ENCODE results near the gene HOXC11.

The HOXC11 gene

GRCh38 chr12:53975064-53975471 lies 2.1 kb downstream of the HOXC11 start:
- no peak for DNase-seq

- no peak for DNase-seq
Observed at GRCh38 chr12:53975479-53976152, 2.7 kb downstream of the HOXC11 start.

DNA sequence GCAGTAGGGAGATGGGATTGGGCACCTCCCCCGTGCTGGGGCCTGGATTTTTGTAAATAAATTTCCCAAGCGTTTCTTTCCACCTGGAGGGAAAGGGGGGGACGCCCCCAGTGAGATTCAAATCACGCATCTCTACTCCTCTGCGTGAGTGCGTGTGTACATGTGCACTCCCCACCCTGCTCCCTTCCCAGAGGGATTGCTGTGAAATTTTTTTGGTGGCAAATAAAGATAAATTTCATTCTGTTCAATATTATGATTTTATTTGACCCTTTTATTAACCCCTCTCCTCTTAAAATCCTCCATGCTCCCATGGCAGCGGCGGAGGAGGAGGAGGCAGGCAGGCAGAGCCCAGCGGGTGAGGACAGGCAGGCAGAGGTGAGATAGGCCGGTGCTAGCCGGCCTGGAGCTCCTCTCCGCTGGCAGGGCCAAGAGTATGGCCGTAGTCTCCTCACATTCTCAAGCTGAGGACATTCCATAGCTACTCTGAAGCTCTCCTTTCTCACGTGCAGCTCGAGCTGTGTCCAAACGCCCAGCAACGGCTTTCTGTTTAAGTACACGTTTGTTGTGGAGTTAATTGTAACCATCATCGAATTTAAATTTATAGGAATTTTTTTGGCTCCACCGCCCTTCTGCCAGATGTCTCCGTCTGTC lies 3.4 kb downstream of the HOXC11 start:
- DNase-seq: no peak

- DNase-seq: no peak
Observed at GRCh38 chr12:53976823-53977595, 4.1 kb downstream of the HOXC11 start.

DNA sequence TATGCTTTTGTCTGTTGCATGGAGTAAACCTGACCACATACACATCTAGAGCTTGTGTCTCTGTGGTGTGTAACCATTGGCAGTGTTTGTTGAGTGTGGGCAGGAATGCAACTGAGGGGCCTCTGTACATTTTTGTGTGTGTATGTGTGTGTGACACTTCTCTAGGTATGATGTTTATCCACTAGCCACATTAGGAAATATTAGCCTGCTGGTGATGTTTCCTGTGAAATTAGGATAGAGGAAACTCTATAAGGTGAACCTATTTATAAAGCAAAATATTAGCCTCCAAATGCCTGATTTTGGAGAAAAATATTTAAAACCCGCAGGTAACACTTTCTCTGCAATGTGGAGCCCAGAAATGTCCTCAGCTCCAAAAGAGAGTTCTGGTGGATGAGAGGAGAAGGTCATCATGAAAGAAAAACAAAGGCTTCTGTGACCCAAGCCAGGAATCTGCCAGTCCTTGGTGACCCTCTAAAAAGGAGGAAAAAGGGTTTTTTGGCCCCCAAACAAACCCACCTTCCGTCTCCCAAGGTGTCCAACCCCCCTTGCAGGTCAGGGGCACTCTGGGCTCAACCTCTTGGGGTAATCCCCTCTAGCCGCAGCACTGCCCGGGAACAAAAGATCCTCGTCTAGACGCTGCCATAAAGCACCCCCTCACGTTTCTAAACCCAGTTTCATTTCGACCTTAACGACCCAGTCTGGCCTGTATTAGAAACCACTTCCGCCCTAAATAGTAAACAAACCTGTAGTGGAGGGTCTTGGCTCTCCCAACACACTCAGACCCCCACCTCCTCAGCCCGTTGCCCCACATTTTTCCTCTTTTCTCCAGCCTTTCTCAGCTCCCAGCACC lies 4.9 kb downstream of the HOXC11 start:
- DNase-seq: no peak

DNA sequence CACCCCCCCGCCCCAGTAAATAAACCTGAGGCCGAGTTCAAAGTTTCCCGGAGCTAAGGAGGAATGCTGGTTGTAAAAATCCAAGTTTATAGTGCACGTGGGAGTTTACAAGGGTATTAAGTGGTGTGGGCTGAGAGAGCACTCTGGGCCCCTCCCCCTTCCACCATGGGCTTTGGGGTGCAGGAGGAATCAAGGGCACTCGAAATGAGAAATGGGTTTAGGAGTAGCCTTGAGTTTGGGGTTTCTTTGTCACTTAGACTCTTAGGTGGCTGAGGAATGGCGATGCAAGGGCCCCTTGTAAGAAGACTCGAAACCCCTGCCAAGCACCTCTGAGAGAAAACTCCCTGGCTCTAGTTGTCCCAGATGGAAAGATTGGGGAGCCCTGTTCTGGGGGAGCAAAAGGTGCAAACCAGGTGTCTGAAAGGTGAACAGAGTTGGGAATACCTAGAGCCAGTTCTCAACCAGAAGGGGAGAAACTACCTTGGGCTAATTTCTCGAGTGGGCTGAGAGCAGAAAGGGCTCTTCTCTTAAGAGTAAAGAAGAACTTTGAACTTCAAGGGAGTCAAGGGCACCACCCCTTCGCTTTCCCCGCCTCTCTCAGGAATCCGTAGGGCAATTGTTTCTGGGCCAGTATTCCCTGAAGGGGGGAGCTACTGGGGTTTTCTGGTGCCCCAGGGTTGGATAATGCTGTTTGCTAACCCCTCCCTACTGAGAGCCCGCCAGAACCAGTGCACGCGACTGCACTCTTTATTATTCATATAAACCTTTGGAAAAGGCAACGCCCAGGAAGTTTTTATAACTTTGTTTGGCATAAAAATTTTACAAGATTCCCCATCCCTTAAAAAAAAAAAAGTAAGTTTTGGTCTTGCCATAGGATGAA lies 5.8 kb downstream of the HOXC11 start:
- DNase-seq: no peak

DNA sequence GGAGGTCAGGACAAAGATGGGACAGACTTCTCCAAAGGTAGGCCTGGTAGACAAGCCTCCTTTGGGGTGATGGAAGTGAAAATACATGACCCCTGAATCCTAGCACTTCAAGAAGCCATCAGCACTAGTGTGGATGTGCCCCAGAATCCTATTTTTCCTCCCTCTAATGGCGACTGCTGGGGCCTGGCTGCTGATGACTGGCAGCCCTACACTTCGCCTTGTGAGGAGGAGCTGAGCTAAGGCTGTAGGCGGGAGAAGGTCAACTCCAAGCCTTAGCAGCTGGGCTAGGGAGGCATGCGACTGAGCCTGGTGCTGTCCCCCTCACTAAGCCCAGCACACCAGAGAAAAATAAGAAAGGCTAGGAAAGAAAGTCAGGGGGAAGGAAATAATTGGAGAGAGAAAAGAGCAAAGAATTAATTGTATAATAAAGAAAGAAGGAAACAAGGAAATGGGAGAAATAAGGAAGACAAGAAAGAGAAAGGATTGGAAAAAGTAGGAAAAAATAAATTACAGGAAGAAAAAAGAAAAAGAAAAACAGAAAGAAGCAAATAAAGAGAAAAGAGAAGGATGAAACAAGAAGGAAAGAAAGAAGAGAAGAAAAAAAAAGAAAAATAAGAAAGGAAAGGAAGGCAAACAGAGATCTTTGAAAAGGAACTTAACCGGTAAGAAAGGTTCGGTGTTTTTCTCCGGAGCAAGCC lies 7.3 kb downstream of the HOXC11 start:
- no peak for DNase-seq

- no peak for DNase-seq
Observed at GRCh38 chr12:53980802-53981496, 8.0 kb downstream of the HOXC11 start.

- no peak for DNase-seq
Observed at GRCh38 chr12:53981634-53982565, 9.0 kb downstream of the HOXC11 start.

DNA sequence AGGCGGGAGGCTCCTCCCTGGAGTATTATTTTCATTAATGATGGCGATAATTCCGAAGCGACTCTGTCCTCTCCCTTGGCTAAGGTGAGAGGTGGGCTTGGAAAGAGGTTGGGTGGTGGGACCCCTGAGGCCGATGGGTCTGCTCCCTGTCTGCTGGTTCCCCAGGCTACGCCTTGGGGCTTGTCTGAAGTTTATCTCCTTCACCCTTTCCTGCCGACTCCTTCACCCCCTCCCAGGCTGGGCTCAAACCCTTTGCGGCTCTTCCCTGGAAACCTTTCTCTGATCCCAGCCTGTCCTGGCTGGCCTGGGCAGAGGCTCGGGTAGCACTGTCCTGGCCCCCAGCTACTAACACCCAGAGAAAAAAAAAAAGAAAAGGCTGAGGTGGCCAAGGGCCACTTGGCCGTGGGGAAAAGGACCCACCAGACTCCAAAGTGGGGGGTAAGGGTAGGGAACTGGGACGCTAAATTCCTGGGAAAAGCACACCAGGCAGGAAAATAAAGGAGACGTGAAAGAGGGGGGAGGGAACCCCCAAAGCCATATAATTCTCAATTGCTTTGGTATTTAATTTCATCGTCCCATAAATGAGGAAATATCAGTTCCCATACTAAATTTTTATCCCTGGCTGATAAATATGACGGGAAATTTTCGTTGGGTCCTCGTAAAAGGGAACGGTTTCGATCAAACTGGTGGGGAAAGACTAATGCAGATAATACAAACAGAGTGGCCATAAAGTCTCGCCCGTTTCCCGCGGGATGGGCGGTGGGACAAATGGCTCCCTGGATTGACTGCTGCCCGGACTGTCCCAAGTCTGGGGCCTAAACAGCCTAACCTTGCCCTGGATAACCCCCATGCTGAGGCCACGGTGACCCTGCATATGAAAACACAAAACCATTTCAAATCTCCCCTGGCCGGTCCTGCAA lies 10.0 kb downstream of the HOXC11 start:
- no peak for DNase-seq

DNA sequence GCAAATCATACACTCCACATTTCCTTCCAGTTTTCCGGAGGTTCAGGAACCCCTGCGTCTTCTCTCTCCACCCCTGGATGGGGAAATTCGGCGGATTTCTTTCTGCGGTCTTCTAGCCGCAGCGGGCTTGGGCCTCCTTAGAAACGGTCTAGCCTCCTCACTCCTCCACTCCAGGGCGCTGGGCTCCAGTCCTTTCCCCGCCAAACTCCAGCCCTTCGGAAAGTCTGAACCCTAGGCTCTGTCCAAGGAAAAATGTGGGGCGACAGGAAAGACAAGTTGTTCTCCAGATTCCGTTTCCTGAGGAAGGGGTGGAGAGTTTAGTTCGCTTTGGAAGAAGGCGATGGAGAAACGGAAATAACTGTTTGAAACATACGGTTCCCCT lies 10.6 kb downstream of the HOXC11 start:
- no peak for DNase-seq

GRCh38 chr12:53983950-53984572 lies 11.1 kb downstream of the HOXC11 start:
- no peak for DNase-seq

DNA sequence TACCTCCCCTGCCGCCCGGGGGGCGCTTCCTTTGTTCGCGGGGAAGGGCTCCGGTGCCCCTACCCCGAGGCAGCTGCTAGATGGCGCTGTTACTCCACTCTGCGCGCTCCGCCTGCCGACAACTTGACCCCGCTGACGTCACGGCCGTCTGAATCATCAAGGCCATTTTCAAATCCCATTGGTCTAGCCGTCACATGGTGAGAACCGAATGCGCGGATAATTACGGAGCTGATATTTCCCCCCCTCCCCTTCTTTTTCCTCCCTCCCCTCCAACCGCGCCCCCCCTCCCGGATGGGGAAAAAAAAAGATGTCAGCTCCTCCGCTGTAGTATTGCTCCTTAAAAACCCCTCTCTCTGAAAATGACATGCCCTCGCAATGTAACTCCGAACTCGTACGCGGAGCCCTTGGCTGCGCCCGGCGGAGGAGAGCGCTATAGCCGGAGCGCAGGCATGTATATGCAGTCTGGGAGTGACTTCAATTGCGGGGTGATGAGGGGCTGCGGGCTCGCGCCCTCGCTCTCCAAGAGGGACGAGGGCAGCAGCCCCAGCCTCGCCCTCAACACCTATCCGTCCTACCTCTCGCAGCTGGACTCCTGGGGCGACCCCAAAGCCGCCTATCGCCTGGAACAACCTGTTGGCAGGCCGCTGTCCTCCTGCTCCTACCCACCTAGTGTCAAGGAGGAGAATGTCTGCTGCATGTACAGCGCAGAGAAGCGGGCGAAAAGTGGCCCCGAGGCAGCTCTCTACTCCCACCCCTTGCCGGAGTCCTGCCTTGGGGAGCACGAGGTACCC lies 12.2 kb downstream of the HOXC11 start, which contains the start of gene HOXC10:
TSS of gene HOXC10 (plus strand) at position 246 of the 791 bp plus-strand sequence. CDS start at position 360, 114 bp downstream.
- DNase-seq: peak; percentile 47

GRCh38 chr12:53985692-53985993 lies 12.7 kb downstream of the HOXC11 start:
- DNase-seq: no peak

DNA sequence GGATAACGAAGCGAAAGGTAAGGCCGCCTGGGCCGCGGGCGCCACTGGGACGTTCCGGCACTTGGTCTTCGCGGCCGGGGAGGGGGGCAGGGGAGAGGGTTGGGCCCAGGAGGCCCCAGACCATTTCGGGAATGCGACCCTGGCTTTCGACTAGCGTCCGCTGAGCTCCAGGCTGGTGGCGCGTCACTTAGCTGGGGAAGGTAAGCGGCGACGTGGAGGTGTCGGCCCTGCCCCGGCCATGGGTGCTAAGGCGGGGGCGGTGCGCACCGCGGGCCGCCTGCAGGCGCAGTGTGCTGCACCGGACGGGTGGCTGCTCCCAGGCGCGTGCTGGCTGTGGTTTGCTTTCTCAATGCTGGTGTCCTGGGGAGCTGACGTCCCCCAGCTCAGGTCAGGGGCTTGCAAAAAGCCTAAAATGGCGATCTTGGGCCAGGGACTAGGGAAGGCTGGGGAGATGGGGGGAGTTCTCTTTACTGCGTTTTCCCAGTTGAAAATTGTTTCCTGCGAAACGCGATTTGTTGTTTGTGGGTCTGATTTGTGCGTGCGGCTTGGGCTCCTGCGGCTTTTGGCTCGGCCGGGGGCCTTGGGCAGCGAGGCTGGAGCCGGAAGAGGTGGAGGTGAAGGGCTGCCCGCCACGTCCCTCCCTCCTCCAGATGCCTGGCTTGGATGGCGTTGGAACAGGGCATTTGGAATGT lies 13.2 kb downstream of the HOXC11 start:
- no peak for DNase-seq

DNA sequence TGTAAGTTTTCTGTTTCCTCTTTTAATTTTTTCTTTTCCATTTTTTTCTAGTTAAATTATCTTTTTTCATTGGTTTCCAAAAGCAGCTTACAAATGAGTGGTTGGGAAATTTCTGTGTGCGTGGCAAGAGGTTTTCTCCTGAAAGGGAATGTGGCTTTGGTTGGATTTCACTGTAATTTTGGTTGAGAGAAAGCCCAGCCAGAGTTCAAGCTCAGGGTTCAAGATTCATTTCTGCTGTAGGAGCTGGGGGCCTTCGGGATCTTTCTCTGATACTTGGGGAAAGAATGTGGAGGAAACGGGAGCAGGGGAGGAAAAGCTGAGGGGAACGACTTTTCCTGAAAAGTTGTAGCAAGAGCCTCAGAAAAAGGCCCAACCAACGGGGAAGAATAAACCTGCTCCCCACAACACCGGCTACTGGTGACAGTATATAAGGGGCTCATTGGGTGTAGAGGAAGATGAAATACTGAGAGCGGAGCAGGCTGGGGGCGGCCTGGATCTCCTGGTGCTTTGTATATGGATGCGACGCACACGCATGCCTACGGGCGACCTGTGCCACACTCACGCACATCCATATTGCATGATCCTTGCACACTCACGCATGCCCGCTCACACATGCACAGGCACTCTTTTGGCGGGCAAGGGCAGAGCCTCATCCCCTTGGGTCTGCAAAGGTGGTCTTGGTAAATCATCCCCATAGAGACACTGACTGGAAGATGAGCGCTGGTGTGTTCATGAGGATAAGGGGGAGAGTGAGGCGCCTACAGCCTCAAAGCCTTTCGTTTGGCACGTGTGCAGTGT lies 14.0 kb downstream of the HOXC11 start:
- no peak for DNase-seq
